Small intestine (tissue), 7 donors: ENCODE results near the gene NDUFS6. TPM values are rescaled to one million over a fixed set of nuclear protein-coding genes. Genes with fewer than 3 reads are reported as not detected.
"Not testable (repeated sequence)": the region's sequence is repeated elsewhere in the genome, so short reads cannot be mapped to it uniquely, and the experiment has no call there.

Experiments used
- DNase-seq, 2 donors: peaks; one replicate each; pipeline versions ENCODE4 v3.0.0 to v3.0.0-alpha.2; 2013
- FAIRE-seq: peaks from 2 replicates; lab custom pipeline; 2012; peaks lifted over from hg19 to GRCh38; lab: Jason Lieb, UNC
- H3K27ac ChIP-seq, 3 donors: one replicate each; pipeline ENCODE4 v1.5.1; 2013; ENCODE audit warnings: low read length in 2 of 3, mild to moderate bottlenecking in 2 of 3, control low read depth in 1 of 3, inconsistent platforms in 1 of 3, low read depth in 1 of 3, moderate library complexity in 1 of 3
- H3K27me3 ChIP-seq, 3 donors: one replicate each; pipeline ENCODE4 v1.6.1; 2013; ENCODE audit warnings: low read length in 3 of 3, inconsistent platforms in 1 of 3; ENCODE audit not compliant: control insufficient read depth in 3 of 3, insufficient read depth in 3 of 3
- H3K36me3 ChIP-seq, 3 donors: one replicate each; pipeline ENCODE4 v1.6.1; 2013; ENCODE audit warnings: low read length in 3 of 3, inconsistent platforms in 1 of 3, low read depth in 1 of 3, mild to moderate bottlenecking in 1 of 3, moderate library complexity in 1 of 3; ENCODE audit not compliant: control insufficient read depth in 3 of 3, insufficient read depth in 2 of 3
- H3K4me1 ChIP-seq, 3 donors: one replicate each; pipeline ENCODE4 v1.6.1; 2013; ENCODE audit warnings: low read length in 2 of 3, inconsistent platforms in 1 of 3, low read depth in 1 of 3, mild to moderate bottlenecking in 1 of 3, moderate library complexity in 1 of 3; ENCODE audit not compliant: control insufficient read depth in 3 of 3, insufficient read depth in 2 of 3
- H3K4me3 ChIP-seq, 3 donors: one replicate each; pipeline ENCODE4 v1.5.1; 2013; ENCODE audit warnings: low read length in 3 of 3, control low read depth in 1 of 3, inconsistent platforms in 1 of 3, low read depth in 1 of 3, mild to moderate bottlenecking in 1 of 3, moderate library complexity in 1 of 3
- H3K9me3 ChIP-seq, 2 donors: one replicate each; pipeline ENCODE4 v1.6.1; 2013; ENCODE audit warnings: low read depth in 1 of 2, low read length in 1 of 2; ENCODE audit not compliant: control insufficient read depth in 2 of 2, insufficient read depth in 1 of 2
- WGBS, 3 donors: extraction: QIAGEN DNeasy Blood & Tissue Kit; methylation state at CpG; one replicate each; pipeline ENCODE4 v1.1.7; 2013; 5-methylcytosine and 5-hydroxymethylcytosine counted together
- polyA plus RNA-seq, 4 donors: library from polyadenylated mRNA; stranded (reverse) in 3 of 4; unstranded in 1 of 4; fragments of 200-250 nt in 3 of 4; fragments of 120-200 nt in 1 of 4; gene quantifications; one replicate each; pipeline versions ENCODE4 v1.2.1 to v1.2.3, GENCODE V29; 2013
- donor health status: healthy with polysubstance abuse.
- donor health status: control.
- donor health status: control.
- donor health status: Bipolar disorder and iron deficiency.
- donor health status: healthy.

Gene NDUFS6
- polyA plus RNA-seq, 4 donors: 48.3 to 151 (median 113) TPM

GRCh38 chr5:1794901-1795290, 6.3 kb upstream of the NDUFS6 start:
- Histone ChIP-seq H3K4me1 (no peaks in the 10 kb centered on the region), H3K27me3 (no peaks in the 10 kb centered on the region), H3K36me3 (peaks cover 2 to 25% (median 3%) of the 10 kb centered on the region in 3 donors), H3K9me3 (no peaks in the 10 kb centered on the region), H3K27ac (no peak overlapping the region), H3K4me3 (no peak overlapping the region)
- 87 to 94% (median 93%) methylated on average over 17 of the region's 17 CpGs for WGBS, 3 donors
- DNase-seq (no peak), FAIRE-seq (no peak)

- Histone ChIP-seq H3K4me3 (no peak overlapping the region), H3K27me3 (no peaks in the 10 kb centered on the region), H3K36me3 (peaks cover 2 to 25% (median 3%) of the 10 kb centered on the region in 3 donors), H3K27ac (no peak overlapping the region), H3K9me3 (no peaks in the 10 kb centered on the region), H3K4me1 (no peaks in the 10 kb centered on the region)
- WGBS, 3 donors: 80 to 87% (median 85%) methylated on average over 12 to 13 of the region's 13 CpGs
- no peak for FAIRE-seq
- DNase-seq: no peak
Measured at GRCh38 chr5:1795506-1795905, 5.7 kb upstream of the NDUFS6 start.

- no peak overlapping the region for H3K27ac ChIP-seq
- H3K4me3 ChIP-seq: no peak overlapping the region
- peaks cover 2 to 25% (median 3%) of the 10 kb centered on the region in 3 donors for H3K36me3 ChIP-seq
- DNase-seq: no peak
- H3K9me3 ChIP-seq: no peaks in the 10 kb centered on the region
- no peaks in the 10 kb centered on the region for H3K27me3 ChIP-seq
- WGBS, 3 donors: 86 to 95% (median 87%) methylated on average over 7 to 8 of the region's 8 CpGs
- FAIRE-seq: no peak
- no peaks in the 10 kb centered on the region for H3K4me1 ChIP-seq
Measured at GRCh38 chr5:1795931-1796330, 5.3 kb upstream of the NDUFS6 start.

- WGBS, 3 donors: 85 to 92% (median 88%) methylated on average over 21 of the region's 21 CpGs
- Histone ChIP-seq H3K4me1 (no peaks in the 10 kb centered on the region), H3K27me3 (no peaks in the 10 kb centered on the region), H3K9me3 (no peaks in the 10 kb centered on the region), H3K36me3 (peaks cover 2 to 25% (median 3%) of the 10 kb centered on the region in 3 donors), H3K4me3 (no peak overlapping the region), H3K27ac (no peak overlapping the region)
- no peak for DNase-seq
- FAIRE-seq: no peak
Measured at GRCh38 chr5:1796371-1797102, 4.7 kb upstream of the NDUFS6 start.

- Histone ChIP-seq H3K4me3 (no peak overlapping the region), H3K27ac (no peak overlapping the region), H3K27me3 (no peaks in the 10 kb centered on the region), H3K4me1 (no peaks in the 10 kb centered on the region), H3K9me3 (no peaks in the 10 kb centered on the region), H3K36me3 (peaks cover 2 to 25% (median 3%) of the 10 kb centered on the region in 3 donors)
- 92 to 96% (median 95%) methylated on average over 18 of the region's 18 CpGs for WGBS, 3 donors
- FAIRE-seq (no peak), DNase-seq (no peak)
Measured at GRCh38 chr5:1797103-1797800, 4.0 kb upstream of the NDUFS6 start.

- peaks cover 3 to 25% (median 3%) of the 10 kb centered on the region in 3 donors for H3K36me3 ChIP-seq
- FAIRE-seq: no peak
- no peak overlapping the region for H3K27ac ChIP-seq
- no peak for DNase-seq
- H3K4me3 ChIP-seq: no peak overlapping the region
- WGBS, 3 donors: 91 to 95% (median 93%) methylated on average over 11 of the region's 11 CpGs
- no peaks in the 10 kb centered on the region for H3K27me3 ChIP-seq
- no peaks in the 10 kb centered on the region for H3K4me1 ChIP-seq
- H3K9me3 ChIP-seq: no peaks in the 10 kb centered on the region
Measured at GRCh38 chr5:1797855-1798254, 3.4 kb upstream of the NDUFS6 start.

GRCh38 chr5:1798589-1798988, 2.6 kb upstream of the NDUFS6 start:
- 77 to 87% (median 87%) methylated on average over 16 of the region's 16 CpGs for WGBS, 3 donors
- H3K27ac ChIP-seq, H3K27me3 ChIP-seq, DNase-seq, FAIRE-seq, H3K9me3 ChIP-seq, H3K4me1 ChIP-seq: not testable (repeated sequence)
- Histone ChIP-seq H3K36me3 (peaks cover 3 to 28% (median 6%) of the 10 kb centered on the region in 3 donors), H3K4me3 (peak overlapping the region in 2 of 3 donors; percentile 71 to 81)

- WGBS, 3 donors: 0 to 1% (median 1%) methylated on average over 30 to 35 of the region's 35 CpGs
- no peaks in the 10 kb centered on the region for H3K4me1 ChIP-seq
- peak overlapping the region; percentile 71 to 86 (median 81) for H3K4me3 ChIP-seq
- no peak for FAIRE-seq
- no peaks in the 10 kb centered on the region for H3K9me3 ChIP-seq
- H3K27ac ChIP-seq: peak overlapping the region in 2 of 3 donors; percentile 6 to 64
- DNase-seq: peak in 1 of 2 donors; percentile 17
- H3K27me3 ChIP-seq: no peaks in the 10 kb centered on the region
- peaks cover 3 to 34% (median 10%) of the 10 kb centered on the region in 3 donors for H3K36me3 ChIP-seq
Measured at GRCh38 chr5:1799110-1799601, 2.1 kb upstream of the NDUFS6 start.
